Measurements from ENCODE around the gene GRM8. TPM values are rescaled to one million over a fixed set of nuclear protein-coding genes. Genes with fewer than 3 reads are reported as not detected.

The GRM8 gene
- total RNA-seq, 6 donors from 2014 or later: 0.49 to 6.5 (median 1.8) TPM; not detected in 3

DNA sequence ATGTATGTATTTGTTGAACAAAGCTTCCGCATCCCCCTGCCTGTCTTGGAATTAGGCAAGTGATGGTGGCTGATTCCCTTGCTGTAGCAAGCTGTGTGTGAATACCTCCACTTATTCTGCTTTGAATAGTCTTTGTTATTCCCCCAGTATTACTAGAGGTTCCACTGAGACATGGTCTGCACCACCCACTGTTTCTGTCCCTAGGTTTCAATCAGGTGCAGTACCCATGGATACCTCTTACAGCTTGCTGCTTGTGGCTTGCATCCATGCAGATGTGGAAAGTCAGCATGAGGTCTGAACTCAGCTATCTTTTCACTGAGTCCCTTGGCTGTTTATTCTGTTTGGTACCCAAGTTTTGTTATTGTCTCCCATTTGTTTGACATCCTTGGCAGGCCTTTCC lies 447.4 kb downstream of the GRM8 start:
- 89 to 100% methylated on average over 1 of the region's 1 CpG for WGBS, 2 donors
- no peak overlapping the region for H3K4me3 ChIP-seq
- no peak overlapping the region for H3K27ac ChIP-seq
- ATAC-seq (ENCODE audit: low FRiP score in 2 of 2) (no peak), DNase-seq (no peak)
- H3K36me3 ChIP-seq: no peaks in the 10 kb centered on the region
- H3K4me1 ChIP-seq: no peaks in the 10 kb centered on the region
- TF ChIP-seq POLR2AphosphoS5 (IDR thresholded peaks at IDR 0.05): no peak
- TF ChIP-seq EP300 (IDR thresholded peaks at IDR 0.05): no peak
- TF ChIP-seq, protein P1, sequence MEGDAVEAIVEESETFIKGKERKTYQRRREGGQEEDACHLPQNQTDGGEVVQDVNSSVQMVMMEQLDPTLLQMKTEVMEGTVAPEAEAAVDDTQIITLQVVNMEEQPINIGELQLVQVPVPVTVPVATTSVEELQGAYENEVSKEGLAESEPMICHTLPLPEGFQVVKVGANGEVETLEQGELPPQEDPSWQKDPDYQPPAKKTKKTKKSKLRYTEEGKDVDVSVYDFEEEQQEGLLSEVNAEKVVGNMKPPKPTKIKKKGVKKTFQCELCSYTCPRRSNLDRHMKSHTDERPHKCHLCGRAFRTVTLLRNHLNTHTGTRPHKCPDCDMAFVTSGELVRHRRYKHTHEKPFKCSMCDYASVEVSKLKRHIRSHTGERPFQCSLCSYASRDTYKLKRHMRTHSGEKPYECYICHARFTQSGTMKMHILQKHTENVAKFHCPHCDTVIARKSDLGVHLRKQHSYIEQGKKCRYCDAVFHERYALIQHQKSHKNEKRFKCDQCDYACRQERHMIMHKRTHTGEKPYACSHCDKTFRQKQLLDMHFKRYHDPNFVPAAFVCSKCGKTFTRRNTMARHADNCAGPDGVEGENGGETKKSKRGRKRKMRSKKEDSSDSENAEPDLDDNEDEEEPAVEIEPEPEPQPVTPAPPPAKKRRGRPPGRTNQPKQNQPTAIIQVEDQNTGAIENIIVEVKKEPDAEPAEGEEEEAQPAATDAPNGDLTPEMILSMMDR (IDR thresholded peaks at IDR 0.05): no peak
- no peak for TF ChIP-seq POLR2A (IDR thresholded peaks at IDR 0.05)
- H3K27me3 ChIP-seq: no peaks in the 10 kb centered on the region
- no peaks in the 10 kb centered on the region for H3K9me3 ChIP-seq

DNA sequence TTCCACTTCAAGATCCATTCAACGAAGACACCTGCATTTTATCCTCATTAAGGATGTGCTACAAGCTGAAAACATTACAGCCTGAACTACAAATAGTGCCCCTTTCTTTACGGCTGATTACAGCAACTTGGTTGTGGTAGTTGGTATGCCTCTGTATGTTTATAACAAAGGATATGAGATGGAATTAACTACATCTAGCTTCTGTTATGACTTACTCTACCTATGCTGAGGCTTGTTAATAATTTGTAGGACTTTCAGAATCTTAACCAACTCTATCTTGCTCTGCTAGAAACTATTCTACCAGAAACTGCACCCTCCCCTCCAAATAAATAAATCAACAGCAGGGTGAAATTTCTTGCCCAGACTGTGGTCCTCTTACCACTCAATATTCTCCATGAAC lies 448.1 kb downstream of the GRM8 start:
- no peaks in the 10 kb centered on the region for H3K4me1 ChIP-seq
- no peak for DNase-seq
- ATAC-seq (ENCODE audit: low FRiP score in 2 of 2): no peak
- 52 to 71% methylated on average over 2 of the region's 2 CpGs for WGBS, 2 donors
- no peak for TF ChIP-seq POLR2A (IDR thresholded peaks at IDR 0.05)
- TF ChIP-seq, protein P1 (IDR thresholded peaks at IDR 0.05): no peak
- no peak for TF ChIP-seq EP300 (IDR thresholded peaks at IDR 0.05)
- TF ChIP-seq POLR2AphosphoS5 (IDR thresholded peaks at IDR 0.05): no peak
- H3K27ac ChIP-seq: no peak overlapping the region
- H3K4me3 ChIP-seq: no peak overlapping the region
- no peaks in the 10 kb centered on the region for H3K27me3 ChIP-seq
- H3K9me3 ChIP-seq: no peaks in the 10 kb centered on the region
- no peaks in the 10 kb centered on the region for H3K36me3 ChIP-seq

DNA sequence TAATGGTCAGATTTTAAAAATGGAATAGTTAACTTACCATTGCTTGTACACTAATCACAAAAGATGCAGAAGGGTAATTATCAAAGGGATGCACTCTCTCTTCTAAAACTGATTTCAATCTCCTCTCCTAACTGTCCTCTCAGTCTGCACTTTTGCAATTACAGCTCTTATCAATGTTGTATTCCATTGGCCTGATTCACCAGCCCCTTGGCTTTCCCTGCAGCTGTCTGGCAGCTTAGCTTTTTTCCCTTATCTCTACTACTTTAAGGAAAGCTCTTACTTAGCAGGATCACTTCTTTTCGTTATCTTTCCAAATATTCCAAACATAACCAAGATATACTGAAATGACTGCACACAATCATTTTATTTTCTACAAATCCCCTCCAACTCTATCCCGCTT lies 448.8 kb downstream of the GRM8 start:
- H3K4me3 ChIP-seq: no peak overlapping the region
- ATAC-seq (ENCODE audit: low FRiP score in 2 of 2) (no peak), DNase-seq (no peak)
- H3K27me3 ChIP-seq: no peaks in the 10 kb centered on the region
- no peaks in the 10 kb centered on the region for H3K9me3 ChIP-seq
- no peaks in the 10 kb centered on the region for H3K4me1 ChIP-seq
- no peak overlapping the region for H3K27ac ChIP-seq
- no peaks in the 10 kb centered on the region for H3K36me3 ChIP-seq
- TF ChIP-seq, protein P1 (IDR thresholded peaks at IDR 0.05): no peak
- TF ChIP-seq POLR2AphosphoS5 (IDR thresholded peaks at IDR 0.05) (no peak), EP300 (IDR thresholded peaks at IDR 0.05) (no peak), POLR2A (IDR thresholded peaks at IDR 0.05) (no peak)
- 44 to 48% methylated on average over 2 of the region's 2 CpGs for WGBS, 2 donors

DNA sequence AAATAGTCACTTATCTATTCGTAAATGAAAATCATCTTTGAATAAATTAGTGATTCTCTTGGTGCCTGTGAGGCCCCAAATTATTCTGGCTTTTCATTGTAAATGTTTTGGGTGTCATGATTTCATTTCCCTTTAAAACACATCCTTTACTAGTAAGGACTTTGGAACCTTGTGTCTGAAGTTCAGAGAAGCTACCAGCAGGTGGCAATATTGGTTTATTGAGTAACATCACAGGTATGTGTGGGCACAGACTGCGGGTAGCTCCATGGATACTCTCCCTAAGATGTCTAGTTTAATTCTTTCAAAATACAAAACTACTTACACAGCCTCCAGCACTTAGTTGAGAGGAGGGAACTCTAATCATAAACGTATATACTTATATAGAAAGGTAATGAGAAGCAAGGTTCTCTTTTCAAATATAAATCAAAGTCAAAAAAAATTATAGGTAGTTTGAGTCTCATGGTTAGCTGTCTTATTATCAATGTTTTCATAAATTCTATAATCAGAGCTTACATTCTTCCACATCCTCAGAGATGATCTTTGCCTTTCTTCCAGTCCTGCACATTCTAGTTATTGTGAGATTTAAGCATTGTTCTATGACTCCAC lies 449.6 kb downstream of the GRM8 start:
- ATAC-seq (ENCODE audit: low FRiP score in 2 of 2): peak in 1 of 2 donors; percentile 52
- Histone ChIP-seq H3K4me3 (no peak overlapping the region), H3K4me1 (no peaks in the 10 kb centered on the region), H3K27me3 (no peaks in the 10 kb centered on the region), H3K27ac (no peak overlapping the region), H3K9me3 (no peaks in the 10 kb centered on the region), H3K36me3 (no peaks in the 10 kb centered on the region)
- 16 to 25% methylated on average over 3 of the region's 3 CpGs for WGBS, 2 donors
- no peak for TF ChIP-seq EP300 (IDR thresholded peaks at IDR 0.05)
- TF ChIP-seq, protein P1 (IDR thresholded peaks at IDR 0.05): peak; percentile 11 to 70 (median 51)
- no peak for TF ChIP-seq POLR2A (IDR thresholded peaks at IDR 0.05)
- TF ChIP-seq POLR2AphosphoS5 (IDR thresholded peaks at IDR 0.05): no peak
- DNase-seq: peak in 1 of 2 donors; percentile 28

DNA sequence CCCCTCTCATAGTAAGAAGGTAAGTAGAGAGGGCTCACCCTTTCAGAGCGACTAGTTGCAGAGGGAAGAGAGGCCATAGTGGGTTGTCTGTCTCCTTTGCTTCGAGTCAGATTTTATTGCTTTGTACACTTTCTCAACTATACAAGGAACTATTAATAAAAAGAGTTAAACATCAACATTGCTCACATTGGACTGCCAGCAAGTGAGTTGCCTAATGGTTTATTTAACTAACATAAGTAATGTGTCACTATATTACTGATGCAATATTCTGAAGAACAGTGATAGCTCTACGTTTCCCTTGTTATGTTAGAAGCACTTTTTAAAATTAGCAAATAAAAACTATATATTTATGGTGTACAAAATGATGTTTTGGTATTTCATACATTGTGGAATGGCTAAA lies 451.0 kb downstream of the GRM8 start:
- Histone ChIP-seq H3K4me3 (no peak overlapping the region), H3K27me3 (no peaks in the 10 kb centered on the region), H3K36me3 (no peaks in the 10 kb centered on the region), H3K9me3 (no peaks in the 10 kb centered on the region), H3K27ac (no peak overlapping the region), H3K4me1 (no peaks in the 10 kb centered on the region)
- ATAC-seq (ENCODE audit: low FRiP score in 2 of 2) (no peak), DNase-seq (no peak)
- TF ChIP-seq POLR2AphosphoS5 (IDR thresholded peaks at IDR 0.05) (no peak), POLR2A (IDR thresholded peaks at IDR 0.05) (no peak), EP300 (IDR thresholded peaks at IDR 0.05) (no peak)
- TF ChIP-seq, protein P1 (IDR thresholded peaks at IDR 0.05): no peak
- 65 to 67% methylated on average over 3 of the region's 3 CpGs for WGBS, 2 donors

Measured in upper lobe of left lung (tissue), 6 donors.